OCI-LY7 (cell line): ENCODE measurements around the gene HTRA2.

Experiments
- CTCF ChIP-seq: fragments of 200-600 bp; sonication (generic); conservative IDR thresholded peaks from 2 replicates; pipeline ENCODE4 v1.5.1; 2014; ENCODE audit warnings: mild to moderate bottlenecking, antibody characterized with exemption, low read length, moderate library complexity, mixed read lengths
- EZH2phosphoT487 ChIP-seq: fragments of 200-600 bp; sonication (generic); IDR thresholded peaks from 2 replicates; pipeline ENCODE4 v1.6.1; 2018; ENCODE audit warnings: low read depth, borderline replicate concordance, mild to moderate bottlenecking, mixed run types, antibody characterized with exemption, low read length, moderate library complexity, mixed read lengths

- TF ChIP-seq CTCF = no peak
- no peak for TF ChIP-seq EZH2phosphoT487
These were observed 24.1 kb upstream of the HTRA2 start for GRCh38 chr2:74505448-74506246.
